ENCODE data around the gene HAAO.
"Not testable (repeated sequence)": the region's sequence is repeated elsewhere in the genome, so short reads cannot be mapped to it uniquely, and the experiment has no call there.

DNA sequence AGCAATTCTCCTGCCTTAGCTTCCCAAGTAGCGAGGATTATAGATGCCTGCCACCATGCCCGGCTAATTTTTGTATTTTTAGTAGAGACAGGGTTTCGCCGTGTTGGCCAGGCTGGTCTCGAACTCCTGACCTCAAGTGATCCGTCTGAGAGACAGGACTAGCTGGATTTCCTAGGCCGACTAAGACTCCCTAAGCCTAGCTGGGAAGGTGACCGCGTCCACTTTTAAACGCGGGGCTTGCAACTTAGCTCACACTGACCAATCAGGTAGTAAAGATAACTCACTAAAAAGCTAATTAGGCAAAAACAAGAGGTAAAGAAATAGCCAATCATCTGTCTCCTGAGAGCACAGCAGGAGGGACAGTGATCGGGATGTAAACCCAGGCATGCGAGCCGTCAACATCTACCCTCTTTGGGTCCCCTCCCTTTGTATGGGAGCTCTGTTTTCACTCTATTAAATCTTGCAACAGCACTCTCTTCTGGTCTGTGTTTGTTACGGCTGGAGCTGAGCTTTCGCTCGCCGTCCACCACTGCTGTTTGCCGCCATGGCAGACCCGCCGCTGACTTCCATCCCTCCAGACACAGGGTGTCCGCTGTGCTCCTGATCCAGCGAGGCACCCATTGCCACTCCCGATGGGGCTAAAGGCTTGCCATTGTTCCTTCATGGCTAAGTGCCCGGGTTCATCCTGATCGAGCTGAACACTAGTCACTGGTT is 39.3 kb upstream of the HAAO start:
- not testable (repeated sequence) for TF ChIP-seq CTCF, POLR2A (IDR thresholded peaks at IDR 0.05)

Measured in right lobe of liver (tissue), 4 donors.